ENCODE results near the gene ABCA10. TPM values are rescaled to one million over a fixed set of nuclear protein-coding genes. Genes with fewer than 3 reads are reported as not detected.

Gene ABCA10
- total RNA-seq, 4 donors from 2014 or later = 11.1 to 32.8 (median 21.7) TPM

- no peak overlapping the region for H3K27ac ChIP-seq
- no peaks in the 10 kb centered on the region for H3K36me3 ChIP-seq
- no peaks in the 10 kb centered on the region for H3K4me1 ChIP-seq
- H3K9me3 ChIP-seq = no peaks in the 10 kb centered on the region
- intact Hi-C loops (cut with DNase I; ENCODE audit: low total_unique reads) = no loop called here
- H3K27me3 ChIP-seq = no peaks in the 10 kb centered on the region
- no peak for DNase-seq
- H3K4me3 ChIP-seq = no peak overlapping the region
- TF ChIP-seq POLR2A (IDR thresholded peaks at IDR 0.05) = no peak
- TF ChIP-seq CTCF (IDR thresholded peaks at IDR 0.05) = no peak
Observed at GRCh38 chr17:69117855-69118784, 110.5 kb downstream of the ABCA10 start.

- DNase-seq = no peak
- intact Hi-C loops (cut with DNase I; ENCODE audit: low total_unique reads) = no loop called here
- no peak for TF ChIP-seq CTCF (IDR thresholded peaks at IDR 0.05)
- TF ChIP-seq POLR2A (IDR thresholded peaks at IDR 0.05) = no peak
Observed at GRCh38 chr17:69111794-69112193, 116.8 kb downstream of the ABCA10 start.

GRCh38 chr17:69105907-69106730, 122.5 kb downstream of the ABCA10 start:
- H3K36me3 ChIP-seq = no peaks in the 10 kb centered on the region
- no peak for TF ChIP-seq POLR2A (IDR thresholded peaks at IDR 0.05)
- TF ChIP-seq CTCF (IDR thresholded peaks at IDR 0.05) = no peak
- H3K4me3 ChIP-seq = no peak overlapping the region
- no peaks in the 10 kb centered on the region for H3K9me3 ChIP-seq
- H3K27me3 ChIP-seq = no peaks in the 10 kb centered on the region
- no peak for DNase-seq
- no peaks in the 10 kb centered on the region for H3K4me1 ChIP-seq
- no peak overlapping the region for H3K27ac ChIP-seq
- intact Hi-C loops (cut with DNase I; ENCODE audit: low total_unique reads) = no loop called here

More at GRCh38 chr17:69111794-69112193, 116.8 kb downstream of the ABCA10 start:
- Histone ChIP-seq H3K27ac (no peak overlapping the region), H3K9me3 (no peaks in the 10 kb centered on the region), H3K27me3 (no peaks in the 10 kb centered on the region), H3K36me3 (no peaks in the 10 kb centered on the region), H3K4me1 (no peaks in the 10 kb centered on the region), H3K4me3 (no peak overlapping the region)

GRCh38 chr17:69103557-69104233, 124.9 kb downstream of the ABCA10 start:
- no peak for TF ChIP-seq POLR2A (IDR thresholded peaks at IDR 0.05)
- no peak for TF ChIP-seq CTCF (IDR thresholded peaks at IDR 0.05)
- Histone ChIP-seq H3K27me3 (no peaks in the 10 kb centered on the region), H3K4me3 (no peak overlapping the region), H3K9me3 (no peaks in the 10 kb centered on the region), H3K36me3 (no peaks in the 10 kb centered on the region), H3K27ac (no peak overlapping the region), H3K4me1 (no peaks in the 10 kb centered on the region)
- intact Hi-C loops (cut with DNase I; ENCODE audit: low total_unique reads) = no loop called here
- no peak for DNase-seq
